HUES64 (cell line): ENCODE results near the gene RNF130.

Experiments
- H3K27ac ChIP-seq: 2 replicates; pipeline ENCODE4 v1.7.0; 2013; ENCODE audit warnings: low read depth, low read length, inconsistent platforms
- H3K27me3 ChIP-seq: 2 replicates; pipeline ENCODE4 v1.6.1; 2013; ENCODE audit warnings: mild to moderate bottlenecking, low read length; ENCODE audit not compliant: insufficient read depth
- H3K36me3 ChIP-seq: 2 replicates; pipeline ENCODE4 v1.6.1; 2013; ENCODE audit warnings: mild to moderate bottlenecking, low read length; ENCODE audit not compliant: insufficient read depth
- H3K4me1 ChIP-seq: 2 replicates; pipeline ENCODE4 v1.6.1; 2013; ENCODE audit warnings: mild to moderate bottlenecking, low read length, moderate library complexity; ENCODE audit not compliant: insufficient read depth
- H3K4me3 ChIP-seq: 2 replicates; pipeline ENCODE4 v1.5.1; 2013; ENCODE audit warnings: mild to moderate bottlenecking, low read length, moderate library complexity
- H3K9ac ChIP-seq: 2 replicates; pipeline ENCODE4 v1.6.1; 2013; ENCODE audit warnings: mild to moderate bottlenecking, low read depth, low read length
- H3K9me3 ChIP-seq: 2 replicates; pipeline ENCODE4 v1.6.1; 2013; ENCODE audit warnings: low read depth, low read length; ENCODE audit not compliant: insufficient read depth
- WGBS: fragments of 150-250, 120-280 bp; methylation state at CpG from one replicate; pipeline ENCODE4 v1.1.7; 2013; ENCODE audit warnings: missing lambda C conversion rate; 5-methylcytosine and 5-hydroxymethylcytosine counted together

RNF130 gene

GRCh38 chr5:180101451-180102105 lies 30.0 kb upstream of the RNF130 start:
- no peak overlapping the region for H3K9ac ChIP-seq
- H3K27ac ChIP-seq = no peak overlapping the region
- no peaks in the 10 kb centered on the region for H3K27me3 ChIP-seq
- H3K4me1 ChIP-seq = no peaks in the 10 kb centered on the region
- peaks cover 9% of the 10 kb centered on the region for H3K9me3 ChIP-seq
- no peak overlapping the region for H3K4me3 ChIP-seq
- H3K36me3 ChIP-seq = no peaks in the 10 kb centered on the region
- WGBS = 91% methylated on average over 20 of the region's 20 CpGs

- Histone ChIP-seq H3K4me1 (no peaks in the 10 kb centered on the region), H3K36me3 (no peaks in the 10 kb centered on the region), H3K27me3 (no peaks in the 10 kb centered on the region), H3K9me3 (0 out of 2 replicates have a peak, but pooled peaks cover 1% of the 10 kb centered on the region), H3K27ac (no peak overlapping the region), H3K9ac (no peak overlapping the region), H3K4me3 (no peak overlapping the region)
- WGBS = 92% methylated on average over 29 of the region's 29 CpGs
These were observed 29.3 kb upstream of the RNF130 start for GRCh38 chr5:180100621-180101450.

GRCh38 chr5:180099733-180100611 lies 28.4 kb upstream of the RNF130 start:
- Histone ChIP-seq H3K4me1 (no peaks in the 10 kb centered on the region), H3K36me3 (no peaks in the 10 kb centered on the region)
- WGBS = 92% methylated on average over 18 of the region's 18 CpGs

GRCh38 chr5:180098991-180099732 lies 27.6 kb upstream of the RNF130 start:
- H3K27ac ChIP-seq = no peak overlapping the region
- WGBS = 88% methylated on average over 18 of the region's 18 CpGs

More at GRCh38 chr5:180099733-180100611, 28.4 kb upstream of the RNF130 start:
- no peak overlapping the region for H3K9ac ChIP-seq
- no peak overlapping the region for H3K27ac ChIP-seq
- no peaks in the 10 kb centered on the region for H3K27me3 ChIP-seq
- no peaks in the 10 kb centered on the region for H3K9me3 ChIP-seq
- no peak overlapping the region for H3K4me3 ChIP-seq

GRCh38 chr5:180098526-180098925 lies 27.0 kb upstream of the RNF130 start:
- Histone ChIP-seq H3K27ac (no peak overlapping the region), H3K4me1 (no peaks in the 10 kb centered on the region), H3K4me3 (no peak overlapping the region), H3K9me3 (no peaks in the 10 kb centered on the region), H3K9ac (no peak overlapping the region), H3K27me3 (no peaks in the 10 kb centered on the region), H3K36me3 (no peaks in the 10 kb centered on the region)
- 94% methylated on average over 8 of the region's 8 CpGs for WGBS

More at GRCh38 chr5:180098991-180099732, 27.6 kb upstream of the RNF130 start:
- no peaks in the 10 kb centered on the region for H3K27me3 ChIP-seq
- H3K9ac ChIP-seq = no peak overlapping the region
- no peaks in the 10 kb centered on the region for H3K4me1 ChIP-seq
- H3K4me3 ChIP-seq = no peak overlapping the region
- no peaks in the 10 kb centered on the region for H3K36me3 ChIP-seq
- H3K9me3 ChIP-seq = no peaks in the 10 kb centered on the region

GRCh38 chr5:180097926-180098325 lies 26.4 kb upstream of the RNF130 start:
- no peak overlapping the region for H3K27ac ChIP-seq
- H3K9me3 ChIP-seq = no peaks in the 10 kb centered on the region
- H3K4me3 ChIP-seq = no peak overlapping the region
- no peak overlapping the region for H3K9ac ChIP-seq
- no peaks in the 10 kb centered on the region for H3K4me1 ChIP-seq
- no peaks in the 10 kb centered on the region for H3K36me3 ChIP-seq
- 93% methylated on average over 5 of the region's 5 CpGs for WGBS
- no peaks in the 10 kb centered on the region for H3K27me3 ChIP-seq

- no peaks in the 10 kb centered on the region for H3K36me3 ChIP-seq
- H3K27me3 ChIP-seq = no peaks in the 10 kb centered on the region
- WGBS = 89% methylated on average over 11 of the region's 11 CpGs
- no peak overlapping the region for H3K4me3 ChIP-seq
- H3K9ac ChIP-seq = no peak overlapping the region
- no peak overlapping the region for H3K27ac ChIP-seq
- no peaks in the 10 kb centered on the region for H3K9me3 ChIP-seq
- H3K4me1 ChIP-seq = no peaks in the 10 kb centered on the region
These were observed 25.8 kb upstream of the RNF130 start for GRCh38 chr5:180097163-180097894.

- no peaks in the 10 kb centered on the region for H3K4me1 ChIP-seq
- H3K9me3 ChIP-seq = no peaks in the 10 kb centered on the region
- H3K27ac ChIP-seq = no peak overlapping the region
- no peak overlapping the region for H3K9ac ChIP-seq
- H3K4me3 ChIP-seq = no peak overlapping the region
- WGBS = 86% methylated on average over 10 of the region's 10 CpGs
- no peaks in the 10 kb centered on the region for H3K36me3 ChIP-seq
- H3K27me3 ChIP-seq = no peaks in the 10 kb centered on the region
These were observed 25.1 kb upstream of the RNF130 start for GRCh38 chr5:180096616-180097015.

- H3K9ac ChIP-seq = no peak overlapping the region
- H3K27me3 ChIP-seq = no peaks in the 10 kb centered on the region
- H3K9me3 ChIP-seq = no peaks in the 10 kb centered on the region
- 91% methylated on average over 9 of the region's 9 CpGs for WGBS
- H3K4me3 ChIP-seq = no peak overlapping the region
- H3K4me1 ChIP-seq = no peaks in the 10 kb centered on the region
- no peaks in the 10 kb centered on the region for H3K36me3 ChIP-seq
- no peak overlapping the region for H3K27ac ChIP-seq
These were observed 24.0 kb upstream of the RNF130 start for GRCh38 chr5:180095545-180095944.
